HEK293T (cell line): ENCODE results near the gene MICU1.

Experiments used
- CTCF ChIA-PET: fragments of 350-600 bp; formaldehyde crosslinking; extraction: SDS; loops from one replicate; lab custom pipeline; 2021; ENCODE audit warnings: antibody characterized with exemption, inconsistent platforms; lab: Yijun Ruan, JAX
- POLR2A ChIA-PET: fragments of 350-600 bp; formaldehyde crosslinking; extraction: SDS; loops from one replicate; lab custom pipeline; 2020; ENCODE audit warnings: antibody characterized with exemption, inconsistent platforms; lab: Yijun Ruan, JAX
- DNase-seq: peaks from one replicate; pipeline ENCODE4 v3.0.0; 2012; ENCODE audit warnings: mixed read lengths; ENCODE audit errors: extremely low spot score
- ARNT ChIP-seq: fragments of 450-650 bp; IDR thresholded peaks from 2 replicates; pipeline ENCODE4 v1.6.1; 2017; ENCODE audit warnings: mild to moderate bottlenecking
- BHLHE40 ChIP-seq: fragments of 450-650 bp; IDR thresholded peaks from 2 replicates; pipeline ENCODE4 v1.6.1; 2016; ENCODE audit warnings: mild to moderate bottlenecking, moderate library complexity, borderline replicate concordance
- CTBP1 ChIP-seq: fragments of 450-650 bp; IDR thresholded peaks from 2 replicates; pipeline ENCODE4 v1.6.1; 2016; ENCODE audit warnings: borderline replicate concordance
- ELF4 ChIP-seq: fragments of 450-650 bp; IDR thresholded peaks from 2 replicates; pipeline ENCODE4 v1.6.1; 2017; ENCODE audit warnings: antibody characterized with exemption
- FOXA1 ChIP-seq: fragments of 450-650 bp; IDR thresholded peaks from 2 replicates; pipeline ENCODE4 v1.6.1; 2016; ENCODE audit warnings: mild to moderate bottlenecking
- FOXK2 ChIP-seq: fragments of 450-650 bp; IDR thresholded peaks from 2 replicates; pipeline ENCODE4 v1.6.1; 2016; ENCODE audit warnings: mild to moderate bottlenecking
- FOXM1 ChIP-seq: fragments of 450-650 bp; IDR thresholded peaks from 2 replicates; pipeline ENCODE4 v1.6.1; 2017; ENCODE audit warnings: mild to moderate bottlenecking, borderline replicate concordance
- HDGF ChIP-seq: fragments of 450-650 bp; IDR thresholded peaks from 2 replicates; pipeline ENCODE4 v1.6.1; 2017; ENCODE audit warnings: antibody characterized with exemption, borderline replicate concordance
- L3MBTL2 ChIP-seq: fragments of 450-650 bp; conservative IDR thresholded peaks from 2 replicates; pipeline ENCODE4 v1.6.1; 2016; ENCODE audit warnings: mild to moderate bottlenecking
- LEF1 ChIP-seq: fragments of 450-650 bp; IDR thresholded peaks from 2 replicates; pipeline ENCODE4 v1.6.1; 2017; ENCODE audit warnings: mild to moderate bottlenecking, borderline replicate concordance
- NFRKB ChIP-seq: fragments of 450-650 bp; IDR thresholded peaks from 2 replicates; pipeline ENCODE4 v1.6.1; 2016; ENCODE audit warnings: mild to moderate bottlenecking, moderate library complexity
- SP1 ChIP-seq: fragments of 450-650 bp; IDR thresholded peaks from 2 replicates; pipeline ENCODE4 v1.6.1; 2017
- SUZ12 ChIP-seq: fragments of 450-650 bp; IDR thresholded peaks from 2 replicates; pipeline ENCODE4 v1.6.1; 2016; ENCODE audit warnings: mild to moderate bottlenecking
- TARDBP ChIP-seq: fragments of 450-650 bp; IDR thresholded peaks from 2 replicates; pipeline ENCODE4 v1.6.1; 2016
- ZNF384 ChIP-seq: fragments of 450-650 bp; IDR thresholded peaks from 2 replicates; pipeline ENCODE4 v1.6.1; 2016
- TF ChIP-seq, protein P1 (sequence below): fragments of 450-650 bp; IDR thresholded peaks from 2 replicates; pipeline ENCODE4 v1.6.1; 2016

Gene MICU1

GRCh38 chr10:72425133-72425532, 200.7 kb downstream of the MICU1 start:
- ChIA-PET CTCF (no interaction called here), POLR2A (no interaction called here)
- no peak for DNase-seq
- no peak for TF ChIP-seq FOXA1
- TF ChIP-seq NFRKB: no peak
- no peak for TF ChIP-seq SP1
- TF ChIP-seq FOXK2: no peak

DNA sequence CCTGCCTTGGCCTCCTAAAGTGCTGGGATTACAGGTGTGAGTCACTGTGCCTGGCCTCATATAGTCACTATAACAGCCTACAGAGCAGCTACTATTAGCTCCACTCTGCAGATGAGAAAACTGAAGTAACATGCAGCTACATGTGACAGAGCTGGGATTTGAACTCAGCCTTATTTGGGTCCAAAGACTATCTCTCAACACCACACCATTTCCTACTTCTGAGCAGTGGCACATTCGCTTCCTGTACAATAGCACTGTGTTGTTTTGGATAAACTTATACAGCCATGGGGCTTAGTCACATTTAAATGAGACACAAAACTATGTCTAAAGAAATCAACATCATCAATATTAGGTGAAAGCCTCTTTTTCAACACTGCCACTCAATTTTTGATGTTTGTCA, 201.3 kb downstream of the MICU1 start:
- no peak for DNase-seq
- ChIA-PET POLR2A (no interaction called here), CTCF (no interaction called here)
- TF ChIP-seq L3MBTL2 (no peak), SUZ12 (no peak), FOXA1 (no peak), FOXK2 (no peak), NFRKB (no peak), TARDBP (no peak), ELF4 (no peak), CTBP1 (no peak), ARNT (no peak), HDGF (no peak), ZNF384 (no peak), FOXM1 (no peak), SP1 (no peak), BHLHE40 (no peak)
- TF ChIP-seq, protein P1, sequence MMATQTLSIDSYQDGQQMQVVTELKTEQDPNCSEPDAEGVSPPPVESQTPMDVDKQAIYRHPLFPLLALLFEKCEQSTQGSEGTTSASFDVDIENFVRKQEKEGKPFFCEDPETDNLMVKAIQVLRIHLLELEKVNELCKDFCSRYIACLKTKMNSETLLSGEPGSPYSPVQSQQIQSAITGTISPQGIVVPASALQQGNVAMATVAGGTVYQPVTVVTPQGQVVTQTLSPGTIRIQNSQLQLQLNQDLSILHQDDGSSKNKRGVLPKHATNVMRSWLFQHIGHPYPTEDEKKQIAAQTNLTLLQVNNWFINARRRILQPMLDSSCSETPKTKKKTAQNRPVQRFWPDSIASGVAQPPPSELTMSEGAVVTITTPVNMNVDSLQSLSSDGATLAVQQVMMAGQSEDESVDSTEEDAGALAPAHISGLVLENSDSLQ: no peak

GRCh38 chr10:72423426-72423825, 202.5 kb downstream of the MICU1 start:
- ChIA-PET POLR2A (no interaction called here), CTCF (no interaction called here)
- TF ChIP-seq LEF1 (no peak), FOXK2 (no peak), BHLHE40 (no peak), TARDBP (no peak), FOXA1 (no peak), SUZ12 (no peak), FOXM1 (no peak), ELF4 (no peak), HDGF (no peak), ZNF384 (no peak), CTBP1 (no peak), SP1 (no peak)
- DNase-seq: no peak

DNA sequence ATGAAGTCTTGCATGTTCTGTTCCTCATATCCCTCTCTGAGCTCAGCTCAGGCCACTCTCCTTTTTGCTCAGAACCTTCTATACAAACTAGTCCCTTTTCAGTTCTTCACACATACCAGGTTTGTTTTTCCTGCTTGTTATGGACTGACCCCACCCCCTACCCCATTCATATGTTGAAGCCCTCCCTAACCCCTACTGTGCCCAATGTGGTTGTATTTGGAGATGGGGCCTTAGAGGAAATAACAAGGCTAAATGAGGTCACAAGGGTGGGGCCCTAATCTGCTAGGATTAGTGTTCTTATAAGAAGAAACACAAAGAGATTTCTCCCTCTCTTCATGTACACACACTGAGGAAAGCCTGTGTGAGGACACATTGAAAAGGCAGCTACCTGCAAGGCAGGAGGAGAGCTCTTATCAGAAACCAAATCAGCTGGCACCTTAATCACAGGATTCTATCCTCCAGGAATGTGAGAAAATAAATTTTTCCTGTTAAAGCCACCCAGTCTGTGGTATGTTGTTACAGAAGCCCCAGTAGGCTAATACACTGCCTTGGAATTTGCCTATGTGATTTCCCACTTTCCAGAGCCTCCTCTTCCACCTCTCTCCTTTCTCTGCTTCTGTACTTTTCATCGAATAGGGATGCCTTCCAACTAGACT, 203.9 kb downstream of the MICU1 start:
- TF ChIP-seq CTBP1 (no peak), SP1 (no peak), ELF4 (no peak), FOXK2 (no peak)
- DNase-seq: no peak
- POLR2A ChIA-PET: no interaction called here
- CTCF ChIA-PET: interaction anchor here (0.7 kb wide), 1 partner anchor 1333 kb away, joined by 3 read pairs; no protein-coding TSS in a partner anchor

- DNase-seq: no peak
- POLR2A ChIA-PET: no interaction called here
- CTCF ChIA-PET: interaction anchor here (0.6 kb wide), 1 partner anchor 1039 kb away, joined by 3 read pairs; no protein-coding TSS in a partner anchor
- no peak for TF ChIP-seq FOXA1
- TF ChIP-seq SUZ12: no peak
- TF ChIP-seq HDGF: no peak
- TF ChIP-seq LEF1: no peak
- TF ChIP-seq, protein P1: no peak
- no peak for TF ChIP-seq ARNT
- no peak for TF ChIP-seq CTBP1
- TF ChIP-seq ELF4: no peak
- TF ChIP-seq SP1: no peak
- no peak for TF ChIP-seq FOXM1
Measured at GRCh38 chr10:72419241-72419640, 206.6 kb downstream of the MICU1 start.

- ChIA-PET POLR2A (no interaction called here), CTCF (no interaction called here)
- TF ChIP-seq ZNF384 (no peak), ARNT (no peak), BHLHE40 (no peak), FOXA1 (no peak), SP1 (no peak), ELF4 (no peak), LEF1 (no peak), HDGF (no peak), FOXK2 (no peak), TARDBP (no peak), NFRKB (no peak), CTBP1 (no peak)
- TF ChIP-seq, protein P1: no peak
- DNase-seq: no peak
Measured at GRCh38 chr10:72418679-72419078, 207.2 kb downstream of the MICU1 start.
